NCI-H1436 treated with DMSO at 0.1 percent for 48 hours (cell line): ENCODE data around the gene RNF111.

Source experiments
- DNase-seq: peaks from one replicate; lab custom pipeline; 2025; lab: John Stamatoyannopoulos, UW

The RNF111 gene

DNA sequence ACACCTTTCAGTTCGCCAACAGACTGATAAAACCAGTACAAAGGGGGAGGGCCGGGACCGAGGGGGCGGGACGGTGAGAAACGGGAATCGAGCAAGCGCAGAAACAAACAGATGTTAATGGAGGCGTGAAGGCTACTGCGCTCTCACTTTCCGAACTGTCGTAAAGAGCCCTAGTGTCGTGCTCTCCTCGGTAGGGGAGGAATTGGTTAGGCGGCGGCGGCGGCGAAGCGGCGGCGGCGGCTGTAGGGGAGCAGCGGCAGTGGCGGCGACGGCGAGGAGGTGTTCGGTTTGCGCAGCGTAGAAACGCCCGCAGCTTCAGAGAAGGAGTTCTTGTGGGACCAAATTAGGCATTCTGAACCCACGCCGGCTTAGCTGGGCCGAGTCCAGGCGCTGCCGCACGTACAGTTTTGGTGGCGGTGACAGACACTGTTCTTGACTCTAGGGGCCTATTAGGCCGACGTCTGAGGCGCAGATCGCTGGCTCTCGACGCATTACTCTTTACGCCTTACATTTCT, at the start of gene RNF111:
Gene RNF111 (plus strand): TSS at position 173 of the 515 bp plus-strand sequence. CDS start 43,160 bp downstream, outside the sequence.
- DNase-seq, result peak; percentile 72

DNA sequence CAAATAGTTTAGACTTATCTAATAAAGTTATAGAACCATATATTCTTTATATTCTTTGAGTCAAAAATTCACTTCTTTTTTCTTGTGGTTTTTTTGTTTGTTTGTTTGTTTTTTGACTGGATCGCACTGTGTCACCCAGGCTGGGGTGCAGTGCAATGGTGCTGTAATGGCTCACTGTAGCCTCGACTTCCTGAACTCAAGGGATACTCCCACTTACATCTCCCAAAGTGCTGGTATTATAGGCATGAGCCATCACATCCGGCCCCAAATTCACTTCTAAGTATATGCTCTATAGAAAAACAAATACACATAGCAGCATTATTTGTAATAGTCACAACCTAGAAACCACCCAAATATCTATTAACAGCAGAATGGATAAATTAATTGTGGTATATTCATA, 40.3 kb upstream of the RNF111 start:
- no peak for DNase-seq

DNA sequence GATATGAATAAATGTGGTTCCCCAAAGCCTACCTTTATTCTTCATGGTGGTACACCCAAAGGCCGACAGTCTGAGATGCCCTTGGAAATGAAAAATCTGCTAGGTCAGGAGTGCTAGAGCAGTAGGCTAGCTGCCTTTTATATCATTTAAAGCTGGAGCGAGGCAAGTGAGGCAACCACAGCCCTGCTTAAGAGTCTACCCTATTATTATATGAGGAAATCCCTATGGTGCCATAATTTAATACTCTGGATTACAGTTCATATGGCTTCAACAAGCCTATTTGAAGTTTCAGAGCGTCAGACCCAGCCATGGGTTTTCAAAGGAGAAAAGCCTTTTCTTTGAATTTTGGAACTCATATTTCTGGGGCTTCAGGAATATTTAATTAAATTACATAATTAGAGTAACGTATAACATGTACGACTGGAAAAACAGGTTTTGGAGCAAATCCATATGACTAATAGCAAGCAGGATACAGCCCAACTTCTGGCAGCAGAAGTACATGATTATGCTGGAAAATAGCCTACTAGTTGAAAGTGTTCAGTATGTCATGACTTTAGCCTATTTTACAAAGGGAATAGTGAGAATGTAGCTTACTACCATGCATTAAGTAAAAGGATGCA, 36.0 kb upstream of the RNF111 start:
- DNase-seq, result no peak

DNA sequence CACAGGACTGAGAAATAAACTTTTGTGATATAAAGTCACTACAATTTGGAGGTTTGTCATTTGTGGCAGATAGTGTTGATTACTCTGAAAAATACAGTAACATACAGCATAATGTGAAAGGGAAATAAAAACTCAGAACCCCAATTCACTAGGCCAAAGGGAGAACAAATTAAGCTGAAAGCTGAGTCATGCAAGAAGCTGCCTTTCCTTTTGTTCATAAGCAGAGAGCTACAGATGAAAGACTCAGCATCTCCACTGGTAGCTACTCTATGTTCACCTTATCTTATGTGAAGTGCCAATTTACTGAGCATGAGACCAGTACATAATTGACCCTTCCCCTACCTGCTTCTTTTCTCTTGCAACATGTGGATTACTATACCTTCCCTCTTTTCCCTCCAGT, 34.7 kb upstream of the RNF111 start:
- no peak for DNase-seq

DNA sequence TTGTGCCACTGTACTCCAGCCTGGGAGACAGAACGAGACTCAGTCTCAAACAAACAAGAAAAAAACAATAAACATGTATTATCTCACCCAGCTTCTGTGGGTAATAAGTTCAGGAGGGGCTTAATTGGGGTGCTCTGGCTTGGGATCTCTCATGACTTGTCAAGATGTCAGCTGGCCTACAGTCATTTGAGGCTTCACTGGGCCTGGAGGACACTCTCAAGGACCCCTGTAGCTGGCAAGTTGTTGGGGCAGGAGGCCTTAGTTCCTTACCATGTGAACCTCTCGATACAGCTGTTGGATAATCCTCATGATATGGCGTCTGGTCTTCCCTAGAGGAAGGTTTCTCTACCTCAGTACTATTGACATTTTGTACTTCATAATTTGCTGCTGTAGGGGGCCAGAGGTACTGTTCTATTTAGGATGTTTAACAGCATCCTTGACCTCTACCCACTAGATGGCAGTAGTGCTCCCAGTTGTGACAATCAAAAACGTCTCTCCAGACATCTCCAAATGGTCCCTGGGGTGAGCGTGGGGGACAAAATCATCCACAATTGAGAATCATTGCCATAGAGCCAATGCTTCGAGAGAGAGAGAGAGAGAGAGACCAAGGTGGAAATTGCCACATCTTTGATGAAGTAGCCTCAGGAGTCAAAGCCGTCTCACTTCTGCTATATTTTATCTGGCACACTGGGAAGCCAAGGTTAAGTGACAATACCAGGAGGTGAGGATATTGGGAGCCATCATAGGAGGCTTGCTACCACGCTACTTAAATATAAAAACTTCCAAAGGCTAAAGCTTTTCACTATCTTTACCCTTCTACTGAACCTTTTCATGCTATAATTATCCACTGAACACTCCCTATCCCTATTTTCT, 30.1 kb upstream of the RNF111 start:
- DNase-seq, result peak; percentile 72

DNA sequence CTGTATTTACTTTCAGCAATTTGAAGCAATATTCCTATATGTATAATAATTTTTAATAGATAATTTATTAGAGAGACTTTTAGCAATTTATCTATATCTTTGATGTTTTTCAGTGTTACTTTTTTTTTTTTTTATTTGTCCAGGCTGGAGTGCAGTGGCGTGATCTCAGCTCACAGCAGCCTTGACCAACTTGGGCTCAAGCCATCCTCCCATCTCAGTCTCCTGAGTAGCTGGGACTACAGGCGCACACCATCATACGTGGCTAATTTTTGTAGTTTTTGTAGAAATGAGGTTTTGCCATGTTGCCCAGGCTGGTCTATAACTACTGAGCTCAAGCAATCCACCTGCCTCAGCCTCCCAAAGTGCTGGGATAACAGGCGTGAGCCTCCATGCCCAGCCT, 28.7 kb upstream of the RNF111 start:
- DNase-seq, result no peak

DNA sequence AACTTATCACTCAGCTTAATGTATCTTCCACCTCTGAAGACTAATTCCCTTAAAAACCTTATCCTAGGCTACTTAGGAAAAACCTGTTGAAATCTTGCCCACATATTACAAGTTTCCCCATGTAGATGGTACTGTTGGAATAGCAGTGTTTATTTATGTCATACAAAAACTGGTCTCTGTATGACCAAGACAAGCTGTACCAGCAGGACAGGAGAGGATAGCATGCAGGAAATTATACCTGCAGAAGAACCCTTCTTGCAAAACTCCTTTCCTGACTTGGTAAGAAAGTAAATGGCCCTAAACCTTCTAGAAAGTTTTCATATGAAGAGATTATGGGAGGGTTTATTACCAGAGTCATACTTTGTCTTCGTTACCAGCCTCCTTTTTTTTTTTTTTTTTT, 25.3 kb upstream of the RNF111 start:
- DNase-seq, result no peak

DNA sequence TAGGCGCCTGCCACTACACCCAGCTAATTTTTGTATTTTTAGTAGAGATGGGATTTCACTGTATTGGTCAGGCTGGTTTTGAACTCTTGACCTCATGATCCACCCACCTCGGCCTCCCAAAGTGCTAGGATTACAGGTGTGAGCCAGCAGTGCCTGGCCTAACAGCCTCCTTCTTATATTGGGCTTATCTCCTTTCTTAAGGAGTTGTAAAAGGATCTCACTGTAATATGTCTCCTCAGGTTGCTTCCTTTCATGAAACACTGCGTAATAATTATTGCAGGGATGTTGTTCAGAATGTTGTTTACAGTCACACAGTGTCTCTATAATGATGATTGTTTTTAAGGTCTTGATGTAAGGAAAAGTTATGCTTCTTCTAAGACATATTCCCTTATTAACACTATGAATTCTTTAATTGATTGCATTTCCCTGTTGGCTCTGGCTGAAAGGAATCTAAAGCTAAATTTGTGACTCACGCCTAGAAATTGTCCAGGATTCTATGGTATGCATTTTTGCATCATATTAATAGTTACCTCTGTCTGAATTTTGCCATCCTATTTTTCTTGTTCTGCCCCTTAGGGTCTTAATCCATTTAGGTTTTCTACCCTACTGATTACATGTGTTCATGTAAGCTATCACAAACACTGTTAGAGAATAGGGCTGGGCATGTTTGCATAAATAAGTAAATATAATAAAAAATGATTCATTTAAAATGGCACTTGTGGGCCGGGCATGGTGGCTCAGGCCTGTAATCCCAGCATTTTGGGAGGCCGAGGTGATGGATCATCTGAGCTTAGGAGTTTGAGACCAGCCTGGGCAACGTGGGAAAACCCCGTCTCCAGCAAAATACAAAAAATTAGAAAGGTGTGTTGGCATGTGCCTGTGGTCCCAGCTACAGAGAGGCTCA, 24.5 kb upstream of the RNF111 start:
- no peak for DNase-seq

DNA sequence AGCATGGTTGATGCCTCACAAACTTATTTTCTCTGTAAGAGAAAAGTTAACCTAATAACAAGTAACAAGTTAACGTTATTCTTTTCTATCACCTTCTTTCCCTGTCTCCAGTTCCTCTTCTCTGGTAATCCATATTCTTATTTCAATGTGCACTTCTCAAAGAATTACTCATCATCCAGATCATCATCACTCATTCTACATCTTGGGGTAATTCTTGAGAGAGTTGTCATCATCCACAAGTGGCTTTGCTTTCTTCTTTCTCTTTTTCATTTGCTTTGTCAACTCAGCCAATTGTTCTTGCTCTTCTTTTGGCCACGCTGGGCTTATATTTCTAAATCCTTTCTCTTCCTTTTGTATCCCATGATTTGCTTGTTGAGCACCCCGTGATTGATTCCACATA, 20.8 kb upstream of the RNF111 start:
- DNase-seq, result no peak

DNA sequence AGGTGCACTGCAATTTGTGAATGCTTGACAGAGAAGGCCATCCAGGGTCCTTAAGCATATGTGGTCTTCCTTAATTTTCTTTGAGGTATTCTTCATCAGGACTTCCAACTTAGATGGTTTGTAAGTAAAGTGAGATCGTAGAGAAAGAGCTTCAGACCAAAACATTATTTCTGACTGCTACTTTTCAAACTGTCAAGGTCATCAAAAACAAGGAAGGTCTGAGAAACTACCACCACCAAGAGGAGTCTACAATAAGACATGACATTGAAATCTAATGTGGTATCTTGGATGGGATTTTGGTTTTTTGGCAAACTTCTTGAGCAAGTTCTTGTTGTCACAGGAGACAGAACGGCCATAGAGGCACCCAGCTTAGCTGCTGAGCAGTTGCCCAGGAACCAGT, 20.0 kb upstream of the RNF111 start:
- no peak for DNase-seq

DNA sequence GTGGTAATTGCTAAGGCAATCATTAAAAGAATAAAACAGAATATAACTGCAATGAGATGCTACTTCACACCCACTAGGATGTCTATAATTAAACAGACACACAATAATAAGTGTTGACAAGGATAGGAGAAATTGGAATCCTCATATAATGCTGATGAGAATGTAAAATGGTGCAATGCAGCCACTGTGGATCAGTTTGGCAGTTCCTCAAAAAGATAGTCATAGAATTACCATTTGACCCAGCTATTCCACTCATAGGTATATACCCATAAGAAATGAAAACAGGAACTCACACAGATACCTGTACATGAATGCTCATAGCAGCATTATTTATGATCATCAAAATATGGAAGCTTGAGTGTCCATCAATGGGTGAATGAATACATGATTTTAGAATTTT, 9.6 kb upstream of the RNF111 start:
- DNase-seq, result no peak

DNA sequence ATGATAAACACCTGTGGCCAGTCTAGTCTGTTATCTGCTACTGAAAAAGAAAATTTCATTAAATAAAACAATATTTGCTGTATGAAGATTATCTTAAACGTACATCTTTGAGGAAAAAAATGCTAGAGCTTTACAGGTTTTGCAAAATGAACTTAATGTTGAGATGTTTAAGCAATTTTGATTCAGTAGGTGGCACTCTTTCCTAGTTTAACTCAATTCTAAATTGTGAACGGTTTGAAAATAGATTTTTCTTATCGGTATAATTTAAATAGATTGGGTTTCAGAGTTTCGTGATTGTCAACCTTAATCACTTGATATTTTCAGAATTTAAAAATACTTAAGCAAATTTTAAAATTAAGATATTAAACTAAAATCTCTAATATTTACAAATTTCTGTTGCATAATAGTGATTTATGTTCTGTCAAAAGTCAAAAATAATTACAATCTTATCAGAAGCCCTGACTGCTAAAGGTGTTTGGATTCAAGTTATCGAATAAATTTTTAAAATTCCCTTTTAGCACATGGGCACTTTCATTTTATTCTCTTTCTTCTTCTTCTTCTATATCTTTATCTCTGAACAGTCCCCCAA, 7.0 kb upstream of the RNF111 start:
- no peak for DNase-seq

DNA sequence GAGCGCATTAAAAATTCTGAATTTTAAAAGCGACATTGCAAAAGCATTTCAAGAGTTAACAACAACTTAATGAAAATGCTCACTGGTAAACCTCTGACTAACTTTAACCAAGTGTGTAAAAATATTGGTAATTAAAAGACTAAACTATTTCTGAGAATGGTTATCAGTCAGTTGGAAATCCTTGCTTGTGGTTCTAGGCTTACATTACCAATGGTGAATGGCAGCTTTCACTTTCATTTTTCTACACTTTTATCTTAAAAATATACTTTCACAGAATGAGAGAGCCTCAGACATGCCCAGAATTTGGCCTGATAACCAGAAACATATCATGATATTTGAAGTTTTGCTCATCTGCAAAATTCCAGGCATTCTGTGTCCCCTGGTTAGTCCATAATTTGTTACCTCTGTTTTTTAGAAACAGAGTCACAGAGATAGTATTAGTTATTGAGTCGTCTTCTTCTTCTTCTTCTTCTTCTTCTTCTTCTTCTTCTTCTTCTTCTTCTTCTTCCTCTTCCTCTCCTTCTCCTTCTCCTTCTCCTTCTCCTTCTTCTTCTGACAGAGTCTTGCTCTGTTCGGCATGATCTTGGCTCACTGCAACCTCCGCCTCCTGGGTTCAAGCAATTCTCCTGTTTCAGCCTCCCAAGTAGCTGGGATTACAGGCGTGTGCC, 5.5 kb upstream of the RNF111 start:
- no peak for DNase-seq

DNA sequence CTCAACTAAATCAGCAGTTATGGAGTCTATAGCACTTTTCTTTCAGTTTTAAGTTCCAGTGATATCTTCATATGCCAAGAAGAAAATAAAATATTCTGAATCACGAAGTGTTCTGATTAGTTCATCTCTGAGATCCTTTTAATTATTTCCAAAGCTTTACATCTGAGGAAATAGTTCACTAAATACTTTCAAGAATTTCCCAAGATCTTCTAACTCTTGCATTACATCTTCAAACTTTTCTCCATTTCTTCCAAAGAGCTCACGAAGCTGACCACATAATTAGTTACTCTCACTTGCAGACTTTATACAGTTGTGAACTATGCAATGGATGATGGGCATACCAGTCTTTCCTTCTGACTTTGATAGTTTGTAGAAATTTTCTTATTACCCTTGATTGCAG, 4.2 kb upstream of the RNF111 start:
- no peak for DNase-seq

DNA sequence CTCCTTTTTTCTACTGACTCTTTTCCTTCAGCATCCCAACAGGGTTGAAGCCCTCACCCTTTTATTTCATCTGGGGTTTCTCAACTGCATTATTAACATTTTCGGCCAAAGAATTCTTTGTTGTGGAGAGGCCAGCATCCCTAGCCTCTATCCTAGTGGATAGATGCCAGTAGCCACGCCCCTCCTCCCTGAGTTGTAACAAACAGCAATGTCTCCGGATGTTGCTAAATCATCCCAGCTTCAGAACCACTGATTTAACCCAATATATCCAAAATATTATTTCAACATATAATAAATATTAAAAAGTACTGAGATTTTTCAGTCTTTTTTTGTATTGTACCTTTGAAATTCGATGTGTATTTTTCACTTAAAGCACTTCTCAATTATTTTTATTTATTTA, 2.0 kb upstream of the RNF111 start:
- no peak for DNase-seq

DNA sequence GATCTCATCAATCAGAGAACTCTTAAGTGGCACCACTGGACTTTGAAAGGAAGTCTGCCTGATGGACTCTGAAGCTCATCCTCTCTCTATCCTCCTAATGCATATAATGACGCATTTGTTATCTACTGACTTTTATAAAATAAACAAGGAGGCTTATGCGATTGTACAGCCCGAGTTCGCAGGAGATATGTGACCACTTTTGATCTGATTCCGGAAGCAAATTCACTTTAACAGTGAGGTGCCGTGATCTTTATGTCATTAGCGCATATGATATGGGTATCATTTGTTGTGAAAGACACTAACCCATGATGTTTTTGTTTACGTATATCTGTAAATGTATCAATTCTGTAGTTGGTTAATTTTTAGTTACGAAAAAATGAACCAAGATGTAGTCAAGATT, 427 bp upstream of the RNF111 start:
- no peak for DNase-seq

DNA sequence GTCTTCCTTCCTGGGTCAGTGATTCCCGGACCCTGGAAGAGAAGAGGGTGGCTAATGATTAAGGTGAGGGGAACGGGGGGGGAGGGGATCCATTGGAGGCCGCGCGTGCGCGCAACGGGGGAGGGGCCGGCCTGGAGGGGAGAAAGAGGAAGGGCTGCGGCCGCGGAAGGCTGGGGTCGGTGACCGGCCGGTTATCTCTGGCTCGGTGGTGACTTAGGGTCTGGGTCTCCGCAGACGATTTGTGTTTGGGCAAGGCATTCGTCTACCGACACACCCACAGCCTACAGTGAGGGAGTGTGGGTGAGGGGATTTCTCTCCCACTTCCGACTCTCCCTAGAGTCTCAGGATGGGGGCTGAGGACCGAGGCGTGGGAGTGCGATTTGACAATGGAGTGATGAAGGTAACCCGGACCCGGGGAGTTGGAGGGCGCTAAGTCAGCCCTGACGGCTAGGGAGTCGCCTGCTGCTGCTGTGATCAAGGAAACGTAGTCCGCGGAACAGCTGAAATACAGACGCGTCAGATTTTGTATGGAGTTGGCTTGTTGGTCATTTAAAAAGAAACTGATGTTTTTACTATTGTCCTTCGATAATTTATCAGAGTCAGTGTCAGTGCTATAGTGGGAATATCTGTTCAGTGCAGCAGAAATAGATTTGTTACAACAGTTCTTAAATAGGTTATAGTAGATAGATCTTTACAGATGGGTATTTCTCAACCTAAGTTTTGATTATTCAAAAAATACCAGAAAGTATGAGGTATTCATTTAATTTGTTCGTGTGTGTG, 733 bp downstream of the RNF111 start:
- no peak for DNase-seq

DNA sequence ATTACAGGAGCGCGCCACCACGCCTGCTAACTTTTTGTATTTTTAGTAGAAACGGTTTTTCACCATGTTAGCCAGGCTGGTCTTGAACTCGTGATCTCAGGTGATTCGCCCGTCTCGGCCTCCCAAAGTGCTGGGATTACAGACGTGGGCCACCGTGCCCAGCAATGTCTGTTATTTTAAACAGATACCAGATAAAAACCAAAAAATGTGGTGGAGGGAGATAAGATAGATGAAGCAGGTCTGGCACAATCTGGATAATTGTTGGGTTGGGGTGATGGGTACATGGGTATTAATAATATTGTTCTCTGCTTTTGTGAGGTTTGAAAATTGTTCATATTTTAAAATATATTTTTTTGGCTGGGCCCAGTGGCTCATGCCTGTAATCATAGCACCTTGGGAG, 4.7 kb downstream of the RNF111 start:
- no peak for DNase-seq

DNA sequence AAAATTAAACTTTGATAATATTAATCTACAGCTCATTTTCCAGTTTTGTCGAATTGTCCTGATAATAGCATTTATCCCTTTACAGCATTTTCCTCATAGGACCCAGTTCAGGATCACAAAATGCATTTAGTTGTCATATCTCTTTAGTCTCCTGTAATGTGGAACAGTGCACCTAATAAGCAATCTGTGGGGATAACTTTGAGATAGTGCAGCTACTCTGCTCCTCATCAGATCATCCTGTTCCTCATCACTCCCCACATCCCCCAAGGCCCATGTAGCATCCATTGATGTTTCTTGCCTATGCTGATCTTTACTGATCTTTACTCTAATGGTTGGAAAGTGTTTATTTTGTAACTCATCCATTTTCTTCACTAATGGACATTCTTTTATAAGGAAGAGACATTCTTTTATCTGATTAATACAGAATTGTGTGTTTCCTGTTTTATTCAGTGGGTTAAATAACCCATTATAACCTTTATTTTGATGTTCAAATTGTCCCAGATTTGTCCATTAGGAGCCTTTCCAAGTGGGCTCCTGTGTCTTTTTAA, 7.5 kb downstream of the RNF111 start:
- DNase-seq, result no peak

DNA sequence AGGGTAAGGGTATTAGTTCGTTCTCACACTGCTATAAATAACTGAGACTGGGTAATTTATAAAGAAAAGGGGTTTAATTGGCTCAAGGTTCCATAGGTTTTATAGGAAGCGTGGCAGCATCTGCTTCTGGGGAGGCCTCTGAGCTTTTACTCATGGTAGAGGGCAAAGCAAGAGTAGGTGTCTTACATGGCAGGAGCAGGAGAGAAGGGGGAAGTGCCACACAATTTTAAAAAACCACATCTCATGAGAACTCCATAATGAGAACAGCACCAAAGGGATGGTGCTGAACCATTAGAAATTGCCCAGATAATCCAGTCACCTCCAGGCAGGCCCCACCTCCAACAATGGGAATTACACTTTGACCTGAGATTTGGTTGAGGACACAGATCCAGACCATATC, 12.2 kb downstream of the RNF111 start:
- no peak for DNase-seq
